LNCAP (cell line): ENCODE measurements around the gene MGLL.

Experiments
- TF ChIP-seq, protein P1 (sequence below): fragments of 450-650 bp; IDR thresholded peaks from 2 replicates; pipeline ENCODE4 v1.5.1; 2017; ENCODE audit warnings: mild to moderate bottlenecking

The MGLL gene

DNA sequence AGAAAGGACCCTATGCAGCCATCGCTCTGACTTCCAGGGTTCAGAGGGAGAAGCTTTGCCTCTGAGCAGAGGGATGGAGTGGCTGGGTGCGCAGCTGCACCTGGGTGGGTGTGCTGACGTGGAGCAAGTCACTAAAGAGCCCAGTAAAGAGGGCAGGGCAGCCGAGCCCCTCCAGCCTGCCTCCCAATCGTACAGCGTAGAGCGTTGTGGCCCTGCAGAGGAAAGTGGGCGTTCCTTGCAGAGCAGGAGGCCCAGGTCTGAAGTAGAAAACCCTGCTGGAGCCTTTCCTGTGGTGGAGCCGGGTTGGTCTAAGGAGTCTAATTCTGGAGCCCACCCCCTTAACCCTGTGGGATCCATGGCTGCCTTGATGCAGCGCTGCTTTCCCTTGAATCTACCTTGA lies 88.5 kb downstream of the MGLL start:
- TF ChIP-seq, protein P1, sequence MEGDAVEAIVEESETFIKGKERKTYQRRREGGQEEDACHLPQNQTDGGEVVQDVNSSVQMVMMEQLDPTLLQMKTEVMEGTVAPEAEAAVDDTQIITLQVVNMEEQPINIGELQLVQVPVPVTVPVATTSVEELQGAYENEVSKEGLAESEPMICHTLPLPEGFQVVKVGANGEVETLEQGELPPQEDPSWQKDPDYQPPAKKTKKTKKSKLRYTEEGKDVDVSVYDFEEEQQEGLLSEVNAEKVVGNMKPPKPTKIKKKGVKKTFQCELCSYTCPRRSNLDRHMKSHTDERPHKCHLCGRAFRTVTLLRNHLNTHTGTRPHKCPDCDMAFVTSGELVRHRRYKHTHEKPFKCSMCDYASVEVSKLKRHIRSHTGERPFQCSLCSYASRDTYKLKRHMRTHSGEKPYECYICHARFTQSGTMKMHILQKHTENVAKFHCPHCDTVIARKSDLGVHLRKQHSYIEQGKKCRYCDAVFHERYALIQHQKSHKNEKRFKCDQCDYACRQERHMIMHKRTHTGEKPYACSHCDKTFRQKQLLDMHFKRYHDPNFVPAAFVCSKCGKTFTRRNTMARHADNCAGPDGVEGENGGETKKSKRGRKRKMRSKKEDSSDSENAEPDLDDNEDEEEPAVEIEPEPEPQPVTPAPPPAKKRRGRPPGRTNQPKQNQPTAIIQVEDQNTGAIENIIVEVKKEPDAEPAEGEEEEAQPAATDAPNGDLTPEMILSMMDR: no peak

DNA sequence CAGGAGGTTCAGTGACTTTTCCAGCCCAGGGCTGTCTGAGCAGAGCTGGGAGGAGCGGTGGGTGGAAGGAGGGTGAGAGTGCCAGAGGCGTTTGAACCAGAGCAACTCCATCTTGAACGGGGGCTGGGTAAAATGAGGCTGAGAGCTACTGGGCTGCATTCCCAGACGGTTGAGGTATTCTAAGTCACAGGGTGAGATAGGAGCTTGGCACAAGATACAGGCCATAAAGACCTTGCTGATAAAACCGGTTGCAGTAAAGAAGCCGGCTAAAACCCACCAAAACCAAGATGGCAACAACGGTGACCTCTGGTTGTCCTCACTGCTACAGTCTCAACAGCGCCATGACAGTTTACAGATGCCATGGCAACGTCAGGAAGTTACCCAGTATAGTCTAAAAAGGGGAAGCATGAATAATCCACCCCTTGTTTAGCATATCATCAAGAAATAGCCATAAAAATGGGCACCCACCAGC lies 89.4 kb downstream of the MGLL start:
- TF ChIP-seq, protein P1: no peak

DNA sequence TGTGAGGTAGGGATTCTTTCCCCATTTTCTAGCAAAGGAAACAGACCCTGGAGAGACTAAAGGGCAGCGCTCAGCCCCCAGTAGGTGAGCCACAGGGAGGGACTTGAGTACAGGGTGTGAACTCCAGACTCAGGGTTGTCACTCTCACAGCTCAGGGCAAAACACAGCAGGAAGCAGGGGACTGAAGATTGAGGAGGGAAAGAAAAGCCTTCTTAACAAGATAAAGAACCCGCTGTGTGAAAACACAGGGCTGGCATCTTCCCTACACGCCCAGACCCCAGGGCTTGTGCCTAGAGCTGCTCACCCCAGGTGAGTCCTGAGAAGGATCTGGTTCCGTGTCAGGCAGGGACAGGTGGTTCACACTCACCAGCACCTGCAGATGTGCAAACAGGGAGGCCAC lies 90.0 kb downstream of the MGLL start:
- TF ChIP-seq, protein P1: no peak

DNA sequence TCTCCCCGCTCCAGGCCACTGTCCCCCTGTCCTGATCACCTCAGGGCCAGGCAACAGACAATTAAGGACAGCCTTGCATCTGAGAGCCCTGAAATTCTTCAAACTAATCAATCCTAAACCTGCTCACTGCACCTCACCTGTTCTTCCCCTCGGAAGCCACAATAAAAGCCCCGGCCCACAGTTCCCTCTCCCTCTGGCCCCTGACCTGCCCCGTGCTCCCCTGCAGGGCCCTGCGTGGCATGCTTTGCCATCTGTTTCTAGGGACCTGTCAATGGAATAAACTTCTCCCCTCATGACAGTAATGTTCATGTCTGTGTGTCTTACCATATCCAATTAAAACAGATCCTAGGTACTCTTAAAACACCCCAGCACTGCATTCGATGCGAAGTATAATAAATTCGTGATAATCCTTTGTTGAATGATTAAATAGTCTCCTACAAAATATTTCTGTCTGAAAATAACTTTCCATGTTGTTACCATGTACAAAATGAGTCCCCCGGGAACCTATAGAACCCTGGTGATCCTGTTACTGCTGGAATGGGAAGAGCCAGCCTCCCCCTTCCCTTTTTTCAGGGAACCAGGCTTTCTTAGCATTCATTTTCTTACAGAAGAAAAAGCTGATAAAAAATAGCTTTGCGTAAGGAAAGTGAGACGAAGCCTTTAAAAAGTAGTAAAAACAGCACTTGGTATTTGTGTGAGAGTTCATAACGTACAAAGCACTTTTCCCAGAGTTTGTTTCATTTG lies 90.6 kb downstream of the MGLL start:
- TF ChIP-seq, protein P1: no peak

DNA sequence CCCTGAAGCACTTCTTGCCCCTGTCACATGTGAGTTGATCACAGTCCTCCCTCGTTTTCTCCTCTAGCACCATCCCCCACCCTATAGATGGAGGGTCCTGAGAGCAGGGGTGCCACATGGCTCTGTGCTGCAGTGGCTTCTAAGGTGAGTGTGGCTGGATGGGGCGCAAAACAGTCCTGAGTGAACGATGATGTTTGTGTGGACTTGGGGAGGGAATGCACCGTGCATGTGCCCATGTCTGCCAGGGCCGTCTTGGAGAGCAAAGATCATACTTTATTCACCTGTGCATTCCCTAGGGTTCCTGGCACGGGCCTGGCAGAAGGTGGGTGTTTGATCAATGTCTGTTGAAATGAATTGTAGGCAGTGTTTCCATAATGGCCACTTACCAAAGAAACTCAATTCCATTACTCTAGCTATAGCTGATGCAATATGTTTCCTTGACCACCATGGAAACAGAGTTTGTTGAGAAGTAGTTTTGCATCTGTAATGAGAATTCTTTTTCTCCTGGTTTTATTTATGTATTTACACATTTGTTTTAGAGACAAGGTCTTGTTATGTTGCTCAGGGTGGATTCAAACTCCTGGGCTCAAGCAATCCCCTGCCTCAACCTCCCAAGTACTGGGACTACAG lies 91.5 kb downstream of the MGLL start:
- TF ChIP-seq, protein P1: no peak

DNA sequence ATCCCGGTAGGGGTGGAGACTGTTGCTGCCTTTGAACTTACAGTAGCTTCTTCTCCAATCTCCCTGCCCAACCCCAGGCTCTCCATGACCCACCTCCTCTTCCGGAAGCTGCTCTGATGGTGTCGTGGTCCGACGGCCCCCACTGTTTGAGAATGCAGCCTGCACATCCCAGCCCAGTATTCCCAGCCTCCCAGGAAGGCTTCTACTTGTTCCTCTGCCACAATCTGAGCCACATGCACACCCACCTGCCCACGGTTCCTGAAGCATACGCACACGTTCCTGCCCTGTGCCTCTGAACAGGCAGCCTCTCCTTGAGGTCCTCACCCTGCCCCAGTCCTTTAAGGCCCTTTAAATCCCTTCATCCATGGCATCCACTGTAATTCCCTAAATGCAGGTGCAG lies 92.1 kb downstream of the MGLL start:
- TF ChIP-seq, protein P1: no peak

DNA sequence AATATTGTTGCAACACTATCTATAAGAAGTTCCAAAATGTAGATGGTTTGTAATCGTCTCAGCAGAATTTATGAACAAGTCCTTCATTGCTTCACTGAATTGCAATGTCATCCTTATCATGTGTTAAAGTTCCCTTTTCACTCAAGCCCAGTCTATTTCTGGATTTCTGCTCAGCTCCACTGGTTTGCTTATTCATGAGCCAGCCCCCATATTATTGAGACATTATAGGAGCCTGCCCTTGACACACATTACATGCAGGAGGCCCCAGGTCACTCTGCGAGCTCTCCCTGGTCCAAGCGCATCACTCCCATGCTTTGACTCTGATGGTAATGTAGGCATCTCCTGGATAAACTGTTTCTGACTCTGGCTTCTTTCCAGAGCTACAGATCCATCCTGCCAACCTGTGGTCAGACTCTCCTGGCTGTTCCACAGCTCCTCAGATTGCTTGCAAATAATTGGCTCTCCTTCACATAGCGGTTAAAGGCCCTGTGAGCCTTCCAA lies 92.7 kb downstream of the MGLL start:
- TF ChIP-seq, protein P1: no peak
